Skeletal muscle tissue (tissue), 1 donor: ENCODE measurements around the gene LCNL1. TPM values are rescaled to one million over a fixed set of nuclear protein-coding genes. Genes with fewer than 3 reads are reported as not detected.

Experiments used
- total RNA-seq: library from RNA; depleted of rRNA; stranded (reverse); fragments of >200 nt; gene quantifications from one replicate; pipeline ENCODE4 v1.2.3, GENCODE V29; 2014

LCNL1 gene
- total RNA-seq, 1 donor from 2014 or later: under 0.01 TPM

Other genes with a start within 250 kb of the LCNL1 start
- gene LCN10, start 240.1 kb upstream of the LCNL1 start, total RNA-seq: 2.1 TPM
- not detected for gene LCN6, start 234.5 kb upstream of the LCNL1 start, total RNA-seq
- gene LCN8, start 224.8 kb upstream of the LCNL1 start, total RNA-seq: not detected
- gene LCN15, start 218.5 kb upstream of the LCNL1 start, total RNA-seq: not detected
- 28.7 TPM for gene TMEM141, start 191.6 kb upstream of the LCNL1 start, total RNA-seq
- gene CCDC183, start 186.7 kb upstream of the LCNL1 start, total RNA-seq: 1.0 TPM
- gene RABL6, start 175.0 kb upstream of the LCNL1 start, total RNA-seq: 34.4 TPM
- 0.52 TPM for gene AJM1, start 140.5 kb upstream of the LCNL1 start, total RNA-seq
- 109 TPM for gene PHPT1, start 133.6 kb upstream of the LCNL1 start, total RNA-seq
- gene MAMDC4, start 130.6 kb upstream of the LCNL1 start, total RNA-seq: 0.52 TPM
- gene EDF1, start 116.7 kb upstream of the LCNL1 start, total RNA-seq: 196 TPM
- 4.7 TPM for gene TRAF2, start 96.5 kb upstream of the LCNL1 start, total RNA-seq
- 45.4 TPM for gene FBXW5, start 38.3 kb upstream of the LCNL1 start, total RNA-seq
- not detected for gene C8G, start 37.8 kb upstream of the LCNL1 start, total RNA-seq
- gene LCN12, start 30.7 kb upstream of the LCNL1 start, total RNA-seq: not detected
- gene PTGDS, start 5.5 kb upstream of the LCNL1 start, total RNA-seq: 4.2 TPM
- 2.1 TPM for gene PAXX, start 9.4 kb downstream of the LCNL1 start, total RNA-seq
- gene CLIC3, start 13.6 kb downstream of the LCNL1 start, total RNA-seq: not detected
- gene ABCA2, start 45.2 kb downstream of the LCNL1 start, total RNA-seq: 5.2 TPM
- gene FUT7, start 49.1 kb downstream of the LCNL1 start, total RNA-seq: not detected
- gene NPDC1, start 63.2 kb downstream of the LCNL1 start, total RNA-seq: 5.7 TPM
- 5.2 TPM for gene ENTPD2, start 71.1 kb downstream of the LCNL1 start, total RNA-seq
- gene SAPCD2, start 87.6 kb downstream of the LCNL1 start, total RNA-seq: 1.0 TPM
- gene UAP1L1, start 94.5 kb downstream of the LCNL1 start, total RNA-seq: 1.0 TPM
- 31.8 TPM for gene MAN1B1, start 104.0 kb downstream of the LCNL1 start, total RNA-seq
- 19.8 TPM for gene DPP7, start 131.7 kb downstream of the LCNL1 start, total RNA-seq
- not detected for gene GRIN1, start 156.2 kb downstream of the LCNL1 start, total RNA-seq
- gene LRRC26, start 187.1 kb downstream of the LCNL1 start, total RNA-seq: not detected
- gene TMEM210, start 189.1 kb downstream of the LCNL1 start, total RNA-seq: not detected
- gene ANAPC2, start 205.6 kb downstream of the LCNL1 start, total RNA-seq: 21.4 TPM
- gene SSNA1, start 205.7 kb downstream of the LCNL1 start, total RNA-seq: 47.0 TPM
- 2.6 TPM for gene TPRN, start 217.7 kb downstream of the LCNL1 start, total RNA-seq
- gene TMEM203, start 222.7 kb downstream of the LCNL1 start, total RNA-seq: 32.9 TPM
- gene NDOR1, start 222.7 kb downstream of the LCNL1 start, total RNA-seq: 4.7 TPM
- not detected for gene RNF208, start 239.2 kb downstream of the LCNL1 start, total RNA-seq
- gene CYSRT1, start 242.2 kb downstream of the LCNL1 start, total RNA-seq: not detected
- not detected for gene RNF224, start 244.5 kb downstream of the LCNL1 start, total RNA-seq
- not detected for gene SLC34A3, start 247.9 kb downstream of the LCNL1 start, total RNA-seq